Hepatocyte (in vitro differentiated cells): ENCODE measurements around the gene ADAMTS13. TPM values are rescaled to one million over a fixed set of nuclear protein-coding genes. Genes with fewer than 3 reads are reported as not detected.

Experiments
- DNase-seq: peaks from one replicate; pipeline ENCODE4 v3.0.0-alpha.2; 2016; ENCODE audit warnings: low spot score
- H2AFZ ChIP-seq: fragments of 200-600 bp; sonication (generic); 2 replicates; pipeline ENCODE4 v1.6.0; 2016; ENCODE audit warnings: antibody characterized with exemption, mild to moderate bottlenecking
- H3K27ac ChIP-seq: fragments of 200-600 bp; sonication (generic); 2 replicates; pipeline ENCODE4 v1.5.1; 2016; ENCODE audit warnings: mild to moderate bottlenecking
- H3K27me3 ChIP-seq: fragments of 200-600 bp; sonication (generic); 2 replicates; pipeline ENCODE4 v1.6.1; 2016
- H3K36me3 ChIP-seq: fragments of 200-600 bp; sonication (generic); replicated peaks from 2 replicates; pipeline ENCODE4 v1.5.1; 2016; ENCODE audit warnings: low read depth; ENCODE audit not compliant: insufficient read depth
- H3K4me1 ChIP-seq: fragments of 200-600 bp; sonication (generic); 2 replicates; pipeline ENCODE4 v1.5.1; 2016; ENCODE audit warnings: mild to moderate bottlenecking, moderate library complexity; ENCODE audit not compliant: insufficient read depth
- H3K4me2 ChIP-seq: fragments of 200-600 bp; sonication (generic); 2 replicates; pipeline ENCODE4 v1.6.0; 2016
- H3K4me3 ChIP-seq: fragments of 200-600 bp; sonication (generic); 2 replicates; pipeline ENCODE4 v1.5.1; 2016; ENCODE audit warnings: mild to moderate bottlenecking
- H3K79me2 ChIP-seq: fragments of 200-600 bp; sonication (generic); 2 replicates; pipeline ENCODE4 v1.6.0; 2017; ENCODE audit warnings: mild to moderate bottlenecking
- H3K9me2 ChIP-seq: fragments of 200-600 bp; sonication (generic); replicated peaks from 2 replicates; pipeline ENCODE4 v1.6.0; 2017; ENCODE audit warnings: mild to moderate bottlenecking; ENCODE audit not compliant: insufficient read depth
- H3K9me3 ChIP-seq: fragments of 200-600 bp; sonication (generic); 2 replicates; pipeline ENCODE4 v1.5.1; 2016; ENCODE audit warnings: low read depth, mild to moderate bottlenecking
- H4K20me1 ChIP-seq: fragments of 200-600 bp; sonication (generic); 2 replicates; pipeline ENCODE4 v1.6.0; 2016; ENCODE audit warnings: mild to moderate bottlenecking; ENCODE audit not compliant: insufficient read depth, poor library complexity, severe bottlenecking
- CTCF ChIP-seq: fragments of 200-600 bp; sonication (generic); IDR thresholded peaks from 2 replicates; pipeline ENCODE4 v1.5.1; 2016; ENCODE audit warnings: antibody characterized with exemption, mild to moderate bottlenecking; ENCODE audit not compliant: poor library complexity
- EZH2 ChIP-seq: fragments of 200-600 bp; sonication (generic); IDR thresholded peaks from 2 replicates; pipeline ENCODE4 v1.6.1; 2016; ENCODE audit warnings: antibody characterized with exemption, mild to moderate bottlenecking, borderline replicate concordance
- EZH2phosphoT487 ChIP-seq: fragments of 200-600 bp; sonication (generic); IDR thresholded peaks from one replicate; pipeline ENCODE4 v1.6.1; 2018; ENCODE audit warnings: antibody characterized with exemption, mild to moderate bottlenecking, low read depth, moderate library complexity; ENCODE audit not compliant: unreplicated experiment, severe bottlenecking
- WGBS: methylation state at CpG from one replicate; pipeline ENCODE4 v1.1.6; 2016; ENCODE audit warnings: low lambda C conversion rate; ENCODE audit errors: missing lambda C conversion rate; 5-methylcytosine and 5-hydroxymethylcytosine counted together
- polyA plus RNA-seq: library from polyadenylated mRNA; unstranded; fragments of >200 nt; fragmentation: Nextera tagmentation; extraction: Ambion mirVana; gene quantifications from 2 replicates; pipeline ENCODE4 v1.2.1, GENCODE V29; 2016
- total RNA-seq: library from RNA; depleted of rRNA; stranded (reverse); fragments of >200 nt; gene quantifications from 2 replicates; pipeline ENCODE4 v1.2.3, GENCODE V29; 2014

Gene ADAMTS13
- total and polyA plus RNA-seq, 2 experiments from 2014 or later = 6.5 to 6.8 TPM

- no peaks in the 10 kb centered on the region for H3K36me3 ChIP-seq
- no peak overlapping the region for H2AFZ ChIP-seq
- no peaks in the 10 kb centered on the region for H4K20me1 ChIP-seq
- no peak overlapping the region for H3K27ac ChIP-seq
- H3K4me3 ChIP-seq = no peak overlapping the region
- DNase-seq = no peak
- 92% methylated on average over 18 of the region's 18 CpGs for WGBS
- H3K27me3 ChIP-seq = no peaks in the 10 kb centered on the region
- peaks cover 7% of the 10 kb centered on the region for H3K4me1 ChIP-seq
- no peaks in the 10 kb centered on the region for H3K79me2 ChIP-seq
- no peaks in the 10 kb centered on the region for H3K9me2 ChIP-seq
- no peak for TF ChIP-seq CTCF
- TF ChIP-seq EZH2 = no peak
- no peak for TF ChIP-seq EZH2phosphoT487
- no peaks in the 10 kb centered on the region for H3K9me3 ChIP-seq
- no peak overlapping the region for H3K4me2 ChIP-seq
These were observed 66.6 kb downstream of the ADAMTS13 start for GRCh38 chr9:133488686-133489252.

GRCh38 chr9:133489253-133490190, 67.4 kb downstream of the ADAMTS13 start:
- Histone ChIP-seq H3K27ac (no peak overlapping the region), H2AFZ (no peak overlapping the region), H3K9me3 (no peaks in the 10 kb centered on the region), H3K4me3 (no peak overlapping the region), H3K9me2 (no peaks in the 10 kb centered on the region), H3K79me2 (no peaks in the 10 kb centered on the region), H3K4me2 (no peak overlapping the region), H3K36me3 (no peaks in the 10 kb centered on the region), H3K4me1 (peaks cover 6% of the 10 kb centered on the region), H3K27me3 (no peaks in the 10 kb centered on the region), H4K20me1 (no peaks in the 10 kb centered on the region)
- TF ChIP-seq EZH2phosphoT487 (no peak), EZH2 (no peak), CTCF (no peak)
- WGBS = 74% methylated on average over 19 of the region's 19 CpGs
- DNase-seq = no peak

GRCh38 chr9:133490201-133490681, 68.1 kb downstream of the ADAMTS13 start:
- no peaks in the 10 kb centered on the region for H3K9me3 ChIP-seq
- no peaks in the 10 kb centered on the region for H3K36me3 ChIP-seq
- 82% methylated on average over 13 of the region's 13 CpGs for WGBS
- H3K4me3 ChIP-seq = no peak overlapping the region
- no peak overlapping the region for H3K4me2 ChIP-seq
- no peaks in the 10 kb centered on the region for H3K27me3 ChIP-seq
- no peak overlapping the region for H2AFZ ChIP-seq
- DNase-seq = no peak
- H3K79me2 ChIP-seq = no peaks in the 10 kb centered on the region
- H3K27ac ChIP-seq = no peak overlapping the region
- no peak for TF ChIP-seq EZH2phosphoT487
- TF ChIP-seq CTCF = no peak
- TF ChIP-seq EZH2 = no peak
- H3K9me2 ChIP-seq = no peaks in the 10 kb centered on the region
- peaks cover 5% of the 10 kb centered on the region for H3K4me1 ChIP-seq
- no peaks in the 10 kb centered on the region for H4K20me1 ChIP-seq
